Mesenchymal stem cell (in vitro differentiated cells and primary cell): ENCODE measurements around the gene OAF.

ENCODE experiments used
- DNase-seq: peaks from one replicate; pipeline ENCODE4 v3.0.0-alpha.2; 2013
- H2AFZ ChIP-seq: one replicate; pipeline ENCODE4 v1.6.1; 2013; ENCODE audit warnings: low read depth, mild to moderate bottlenecking, control low read depth, inconsistent platforms, low read length, moderate library complexity
- H2AK5ac ChIP-seq: 2 replicates; pipeline ENCODE4 v1.6.1; 2013; ENCODE audit warnings: low read length, moderate library complexity, mild to moderate bottlenecking, inconsistent platforms; ENCODE audit not compliant: severe bottlenecking
- H2BK120ac ChIP-seq: one replicate; pipeline ENCODE4 v1.6.1; 2013; ENCODE audit warnings: low read depth, mild to moderate bottlenecking, inconsistent platforms, low read length, moderate library complexity
- H2BK12ac ChIP-seq, 2 experiments: one replicate each; pipeline ENCODE4 v1.6.1; 2013; ENCODE audit warnings: inconsistent platforms in 2 of 2, low read length in 2 of 2, mild to moderate bottlenecking in 2 of 2, moderate library complexity in 2 of 2, control low read depth in 1 of 2
- H2BK15ac ChIP-seq: one replicate; pipeline ENCODE4 v1.6.1; 2013; ENCODE audit warnings: mild to moderate bottlenecking, low read depth, inconsistent platforms; ENCODE audit not compliant: poor library complexity, severe bottlenecking
- H2BK5ac ChIP-seq: 2 replicates; pipeline ENCODE4 v1.6.1; 2013; ENCODE audit warnings: low read depth, mild to moderate bottlenecking, low read length, control low read depth, inconsistent platforms; ENCODE audit not compliant: poor library complexity, severe bottlenecking
- H3K14ac ChIP-seq, 2 experiments: one replicate each; pipeline ENCODE4 v1.6.1; 2013; ENCODE audit warnings: inconsistent platforms in 2 of 2, low read length in 2 of 2, control low read depth in 1 of 2, mild to moderate bottlenecking in 1 of 2, moderate library complexity in 1 of 2
- H3K18ac ChIP-seq, 2 experiments: one replicate each; pipeline ENCODE4 v1.6.1; 2013; ENCODE audit warnings: inconsistent platforms in 2 of 2, low read length in 2 of 2, control low read depth in 1 of 2, low read depth in 1 of 2, mild to moderate bottlenecking in 1 of 2
- H3K23ac ChIP-seq, 2 experiments: one replicate each; pipeline ENCODE4 v1.6.1; 2013; ENCODE audit warnings: inconsistent platforms in 2 of 2, low read length in 2 of 2, mild to moderate bottlenecking in 2 of 2, moderate library complexity in 2 of 2, control low read depth in 1 of 2
- H3K27ac ChIP-seq: 2 replicates; pipeline ENCODE4 v1.5.1; 2013; ENCODE audit warnings: mild to moderate bottlenecking, moderate library complexity, low read length, control low read depth, inconsistent platforms; ENCODE audit not compliant: poor library complexity, severe bottlenecking
- H3K27me3 ChIP-seq, 2 experiments: 2 replicates each; pipeline versions ENCODE4 v1.6.1 to v1.7.0; 2013; ENCODE audit warnings: low read length in 2 of 2, mild to moderate bottlenecking in 2 of 2, moderate library complexity in 2 of 2, control low read depth in 1 of 2, inconsistent platforms in 1 of 2; ENCODE audit not compliant: control insufficient read depth in 1 of 2, insufficient read depth in 1 of 2
- H3K36me3 ChIP-seq, 2 experiments: 2 replicates each; pipeline versions ENCODE4 v1.6.1 to v1.7.0; 2013; ENCODE audit warnings: low read length in 2 of 2, control low read depth in 1 of 2, inconsistent platforms in 1 of 2, low read depth in 1 of 2, mild to moderate bottlenecking in 1 of 2; ENCODE audit not compliant: insufficient read depth in 2 of 2, control insufficient read depth in 1 of 2
- H3K4ac ChIP-seq, 2 experiments: one replicate each; pipeline ENCODE4 v1.6.1; 2013; ENCODE audit warnings: inconsistent platforms in 2 of 2, low read length in 2 of 2, mild to moderate bottlenecking in 2 of 2, moderate library complexity in 2 of 2, control low read depth in 1 of 2, low read depth in 1 of 2
- H3K4me1 ChIP-seq: 2 replicates; pipeline ENCODE4 v1.6.1; 2013; ENCODE audit warnings: low read depth, low read length, control low read depth; ENCODE audit not compliant: control insufficient read depth, insufficient read depth
- H3K4me2 ChIP-seq: 2 replicates; pipeline ENCODE4 v1.6.1; 2013; ENCODE audit warnings: low read length, mild to moderate bottlenecking, inconsistent platforms; ENCODE audit not compliant: poor library complexity, severe bottlenecking
- H3K4me3 ChIP-seq, 2 experiments: 2 replicates each; pipeline versions ENCODE4 v1.5.1 to v1.7.0; 2013; ENCODE audit warnings: low read length in 2 of 2, mild to moderate bottlenecking in 2 of 2, control low read depth in 1 of 2, low read depth in 1 of 2; ENCODE audit not compliant: insufficient read depth in 1 of 2
- H3K79me1 ChIP-seq: replicated peaks from 2 replicates; pipeline ENCODE4 v1.6.1; 2013; ENCODE audit warnings: mild to moderate bottlenecking, control low read depth, low read length, inconsistent platforms; ENCODE audit not compliant: poor library complexity, severe bottlenecking
- H3K9ac ChIP-seq: 2 replicates; pipeline ENCODE4 v1.7.0; 2013; ENCODE audit warnings: mild to moderate bottlenecking, low read length, moderate library complexity
- H3K9me3 ChIP-seq: 2 replicates; pipeline ENCODE4 v1.7.0; 2013; ENCODE audit warnings: mild to moderate bottlenecking, low read length; ENCODE audit not compliant: control insufficient read depth
- H4K8ac ChIP-seq: one replicate; pipeline ENCODE4 v1.6.1; 2013; ENCODE audit warnings: inconsistent platforms, mild to moderate bottlenecking, low read length, moderate library complexity
- H4K91ac ChIP-seq: one replicate; pipeline ENCODE4 v1.6.1; 2013; ENCODE audit warnings: mild to moderate bottlenecking, low read length, inconsistent platforms
- WGBS: methylation state at CpG from one replicate; pipeline ENCODE4 v1.1.7; 2013; ENCODE audit warnings: mixed read lengths; 5-methylcytosine and 5-hydroxymethylcytosine counted together

The OAF gene

GRCh38 chr11:120254788-120255518 lies 44.1 kb downstream of the OAF start:
- H3K18ac ChIP-seq: no peak overlapping the region
- H3K14ac ChIP-seq: no peak overlapping the region
- 19% methylated on average over 13 of the region's 13 CpGs for WGBS
- H3K4me3 ChIP-seq: no peak overlapping the region
- no peak for DNase-seq
- no peak overlapping the region for H2AK5ac ChIP-seq
- H2BK120ac ChIP-seq: no peak overlapping the region
- no peak overlapping the region for H4K8ac ChIP-seq
- H2BK5ac ChIP-seq: no peak overlapping the region
- no peak overlapping the region for H3K4ac ChIP-seq
- no peak overlapping the region for H2BK12ac ChIP-seq
- no peak overlapping the region for H3K27ac ChIP-seq
- no peak overlapping the region for H3K4me2 ChIP-seq
- H3K27me3 ChIP-seq: peaks cover 73 to 75% of the 10 kb centered on the region in 2 experiments
- H3K79me1 ChIP-seq: no peaks in the 10 kb centered on the region
- H2BK15ac ChIP-seq: no peak overlapping the region
- no peak overlapping the region for H4K91ac ChIP-seq
- H3K23ac ChIP-seq: no peak overlapping the region
- no peaks in the 10 kb centered on the region for H3K4me1 ChIP-seq
- no peak overlapping the region for H2AFZ ChIP-seq
- no peaks in the 10 kb centered on the region for H3K36me3 ChIP-seq
- no peak overlapping the region for H3K9ac ChIP-seq
- H3K9me3 ChIP-seq: no peaks in the 10 kb centered on the region

GRCh38 chr11:120255519-120255866 lies 44.7 kb downstream of the OAF start:
- 10% methylated on average over 7 of the region's 9 CpGs for WGBS
- H4K8ac ChIP-seq: no peak overlapping the region
- H3K4me2 ChIP-seq: no peak overlapping the region
- H2BK5ac ChIP-seq: no peak overlapping the region
- H3K36me3 ChIP-seq: no peaks in the 10 kb centered on the region
- no peak overlapping the region for H2BK15ac ChIP-seq
- no peaks in the 10 kb centered on the region for H3K9me3 ChIP-seq
- H3K4me1 ChIP-seq: no peaks in the 10 kb centered on the region
- no peak overlapping the region for H3K27ac ChIP-seq
- no peak for DNase-seq
- H3K79me1 ChIP-seq: no peaks in the 10 kb centered on the region
- H2AK5ac ChIP-seq: no peak overlapping the region
- no peak overlapping the region for H2BK12ac ChIP-seq
- no peak overlapping the region for H3K4ac ChIP-seq
- H3K14ac ChIP-seq: no peak overlapping the region
- no peak overlapping the region for H3K4me3 ChIP-seq
- H3K23ac ChIP-seq: no peak overlapping the region
- H3K9ac ChIP-seq: no peak overlapping the region
- no peak overlapping the region for H4K91ac ChIP-seq
- H3K27me3 ChIP-seq: peaks cover 68 to 76% of the 10 kb centered on the region in 2 experiments
- H3K18ac ChIP-seq: no peak overlapping the region
- no peak overlapping the region for H2AFZ ChIP-seq
- no peak overlapping the region for H2BK120ac ChIP-seq

GRCh38 chr11:120256178-120256577 lies 45.3 kb downstream of the OAF start:
- Histone ChIP-seq H3K27ac (no peak overlapping the region), H2BK5ac (no peak overlapping the region), H3K4ac (no peak overlapping the region), H3K4me3 (no peak overlapping the region), H3K9me3 (no peaks in the 10 kb centered on the region), H3K18ac (no peak overlapping the region), H4K91ac (no peak overlapping the region), H3K4me1 (no peaks in the 10 kb centered on the region), H3K79me1 (no peaks in the 10 kb centered on the region), H4K8ac (no peak overlapping the region), H3K27me3 (peaks cover 67 to 78% of the 10 kb centered on the region in 2 experiments), H2AFZ (no peak overlapping the region), H3K4me2 (no peak overlapping the region), H3K36me3 (no peaks in the 10 kb centered on the region), H2AK5ac (no peak overlapping the region), H2BK120ac (no peak overlapping the region), H2BK12ac (no peak overlapping the region), H3K14ac (no peak overlapping the region), H2BK15ac (no peak overlapping the region), H3K9ac (no peak overlapping the region), H3K23ac (no peak overlapping the region)
- 80% methylated on average over 4 of the region's 4 CpGs for WGBS
- no peak for DNase-seq

- Histone ChIP-seq H3K4ac (no peak overlapping the region), H3K23ac (no peak overlapping the region), H4K8ac (no peak overlapping the region), H2BK12ac (no peak overlapping the region), H2BK120ac (no peak overlapping the region), H3K4me2 (no peak overlapping the region), H4K91ac (no peak overlapping the region), H3K4me3 (no peak overlapping the region), H3K18ac (no peak overlapping the region), H2AFZ (no peak overlapping the region), H2BK5ac (no peak overlapping the region), H3K9me3 (no peaks in the 10 kb centered on the region), H3K4me1 (no peaks in the 10 kb centered on the region), H3K27me3 (peaks cover 65 to 79% of the 10 kb centered on the region in 2 experiments), H3K36me3 (no peaks in the 10 kb centered on the region), H2BK15ac (no peak overlapping the region), H3K14ac (no peak overlapping the region), H3K27ac (no peak overlapping the region), H3K9ac (no peak overlapping the region), H3K79me1 (no peaks in the 10 kb centered on the region), H2AK5ac (no peak overlapping the region)
- no CpG with 5 or more reads among the region's 2 CpGs for WGBS
- no peak for DNase-seq
Observed at GRCh38 chr11:120256779-120257178, 45.9 kb downstream of the OAF start.
